HG03095 (cell line): ENCODE measurements around the gene KRTAP12-1.

Experiments used
- ATAC-seq: cut with Tn5 transposase; IDR thresholded peaks from one replicate; pipeline ENCODE4 v1.9.1; 2021; ENCODE audit warnings: moderate library complexity; ENCODE audit not compliant: unreplicated experiment

Gene KRTAP12-1

DNA sequence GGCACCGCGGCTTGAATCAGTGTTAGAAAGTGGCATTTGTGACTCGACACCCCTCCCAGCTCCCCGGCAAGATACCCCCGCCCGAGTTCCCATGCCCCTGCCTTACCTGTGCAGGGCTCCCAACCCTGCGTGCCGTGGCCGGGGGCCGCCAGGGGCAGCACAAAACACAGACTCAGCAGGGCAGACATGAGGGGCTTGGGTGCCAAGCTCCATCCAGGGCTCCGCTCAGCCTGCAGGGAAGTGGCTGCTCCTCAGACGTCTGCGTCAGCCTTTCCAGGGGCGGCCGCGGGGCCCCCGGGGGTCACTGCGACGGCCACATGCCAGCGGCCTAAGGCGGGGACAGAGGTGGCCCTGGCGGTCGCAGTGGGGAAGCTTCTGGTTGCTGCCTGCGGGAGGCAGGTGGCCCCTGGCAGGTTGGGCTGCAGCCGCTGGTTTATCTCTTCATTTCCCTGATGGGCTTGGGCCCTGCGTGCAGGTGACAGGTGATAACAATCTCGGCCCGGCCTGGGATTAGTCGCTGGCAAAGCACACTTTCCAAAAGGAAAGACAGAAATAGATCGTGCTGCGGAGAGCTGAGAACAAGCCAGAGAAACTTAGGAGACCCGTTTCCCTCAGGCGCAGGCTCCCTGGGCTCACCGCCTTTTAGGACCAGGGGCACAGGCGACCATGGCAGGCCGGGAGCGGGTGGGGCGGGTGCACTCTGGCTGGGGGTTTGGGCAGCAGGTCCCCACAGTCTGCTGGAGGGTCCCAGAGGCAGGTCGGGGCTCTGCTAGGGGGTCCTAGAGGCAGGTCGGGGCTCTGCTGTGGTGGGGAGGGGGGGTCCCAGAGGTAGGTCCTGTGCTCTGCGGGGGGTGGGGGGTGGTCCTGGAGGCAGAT, 29.6 kb upstream of the KRTAP12-1 start, which contains the start of gene TSPEAR:
TSS of gene TSPEAR (minus strand) at position 246 of the 876 bp plus-strand sequence. CDS start at position 188, 58 bp downstream.
- ATAC-seq: no peak

GRCh38 chr21:44710756-44711326, 28.9 kb upstream of the KRTAP12-1 start:
- ATAC-seq: no peak

DNA sequence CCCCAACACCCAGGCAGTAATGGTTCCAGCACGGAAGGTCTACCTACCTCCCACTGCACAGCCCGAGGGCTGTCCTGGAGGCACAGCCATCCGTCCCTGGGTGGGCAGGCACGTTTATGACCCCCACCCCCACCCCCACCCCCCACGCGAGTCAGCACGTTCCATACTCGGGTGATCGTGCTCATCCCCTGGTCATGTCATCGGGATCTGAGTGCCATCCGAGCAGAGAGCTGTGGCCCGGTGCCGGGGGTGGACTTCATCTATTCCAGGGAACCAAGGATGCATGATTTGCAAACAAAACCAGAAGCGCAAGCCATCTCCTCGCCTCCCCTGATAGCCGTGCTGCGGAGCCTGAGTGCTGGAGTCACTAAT, 28.3 kb upstream of the KRTAP12-1 start:
- no peak for ATAC-seq

- no peak for ATAC-seq
These were observed 27.7 kb upstream of the KRTAP12-1 start for GRCh38 chr21:44709426-44710293.

DNA sequence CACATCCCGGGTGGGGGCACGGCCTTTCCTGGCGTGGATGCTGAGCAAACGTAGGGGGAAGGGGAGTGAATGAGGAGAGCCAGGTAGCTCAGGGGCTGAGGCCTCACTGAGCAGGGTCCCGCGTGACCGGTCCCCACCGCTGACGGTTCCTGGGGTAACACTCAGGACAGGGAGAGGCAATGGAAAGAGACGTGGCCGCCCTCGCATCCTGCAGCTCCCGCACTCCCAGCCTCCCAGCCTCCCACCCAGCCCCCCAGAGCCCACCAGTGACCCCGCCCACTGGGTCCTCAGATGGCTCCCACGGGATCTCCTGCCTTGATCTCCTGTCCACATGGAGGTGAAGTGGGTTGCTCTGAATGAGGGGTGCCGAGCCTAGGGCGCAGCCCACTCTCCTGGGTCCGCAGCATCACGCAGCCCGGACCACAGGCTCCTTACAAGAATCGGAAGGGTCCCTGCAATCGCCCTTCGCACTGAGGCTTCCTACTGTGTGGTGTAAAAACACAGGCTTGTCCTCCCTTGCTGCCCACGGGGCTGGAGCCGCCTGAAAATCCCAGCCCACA, 27.0 kb upstream of the KRTAP12-1 start:
- no peak for ATAC-seq

GRCh38 chr21:44708213-44708865, 26.4 kb upstream of the KRTAP12-1 start:
- ATAC-seq: no peak

DNA sequence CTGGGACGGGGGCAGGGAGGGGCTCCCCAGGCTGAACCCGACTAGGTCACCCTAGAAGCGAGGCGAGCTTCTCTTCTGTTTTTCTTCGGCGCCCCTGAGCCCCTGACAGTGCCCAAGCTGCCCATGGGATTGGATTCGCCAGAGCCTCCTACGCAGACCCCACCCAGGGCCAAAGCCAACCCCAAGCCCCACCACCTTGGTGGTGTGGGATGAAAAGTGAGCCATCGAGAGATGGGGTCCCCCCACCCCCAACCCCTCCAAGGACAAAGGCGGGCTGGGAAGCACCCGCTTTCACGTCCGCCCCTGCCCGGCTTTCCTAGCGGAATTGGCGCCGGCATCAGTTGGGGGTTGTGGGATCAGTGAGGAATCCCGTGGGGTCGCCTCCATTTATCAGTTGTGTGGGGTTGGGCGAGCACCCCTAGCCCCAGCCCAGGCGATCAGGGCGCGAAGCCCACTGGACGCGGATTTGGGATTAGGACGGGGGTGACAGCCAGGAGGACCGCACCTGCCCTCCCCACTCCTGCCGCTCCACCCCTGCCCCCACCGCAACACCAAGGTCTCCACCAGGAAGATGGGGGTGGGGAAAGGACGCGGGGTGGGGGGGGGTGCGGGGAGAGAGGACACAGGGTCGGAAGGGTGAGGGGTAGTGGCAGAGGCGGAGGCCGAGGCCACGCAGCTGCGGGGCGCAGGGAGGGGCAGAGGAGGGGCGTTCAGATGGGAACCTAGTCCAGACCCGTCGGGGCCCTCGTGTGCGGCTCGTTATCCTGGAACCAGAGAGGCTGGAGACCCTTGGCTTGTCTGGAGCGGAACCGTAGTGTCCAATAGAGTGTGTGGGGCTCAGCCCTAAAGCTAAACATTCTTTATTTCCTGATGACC, 25.0 kb upstream of the KRTAP12-1 start:
- no peak for ATAC-seq

DNA sequence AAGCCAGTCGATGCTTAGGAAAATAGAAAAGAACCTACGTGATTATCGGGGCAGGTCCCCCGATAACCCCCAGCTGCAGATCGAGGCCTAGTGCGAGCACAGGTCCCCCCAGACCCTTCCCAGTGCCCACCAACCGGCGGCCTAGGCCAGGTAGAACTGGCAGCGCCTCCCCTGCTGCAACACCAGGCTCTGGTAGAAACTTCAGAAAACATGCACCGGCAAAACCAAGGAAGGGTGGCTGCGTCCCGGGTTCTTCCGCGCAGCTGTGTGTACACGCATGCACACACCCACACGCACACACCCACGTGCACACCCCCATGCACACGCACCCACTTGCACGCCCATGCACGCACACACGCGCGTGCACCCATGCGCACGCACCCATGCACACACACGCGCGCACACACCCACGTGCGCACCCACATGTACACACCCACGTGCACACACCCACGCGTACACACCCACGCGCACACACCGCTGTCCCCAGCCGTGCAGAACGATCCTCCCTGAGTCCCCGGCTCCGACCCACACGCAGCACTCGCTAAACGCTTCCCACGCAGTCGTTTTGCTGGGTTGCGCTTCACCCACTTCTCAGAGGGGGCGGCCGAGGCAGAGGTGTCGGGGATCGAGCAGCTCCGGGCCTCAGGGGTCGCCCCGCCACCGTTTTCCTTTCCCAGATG, 24.2 kb upstream of the KRTAP12-1 start:
- no peak for ATAC-seq

- ATAC-seq: no peak
These were observed 22.7 kb upstream of the KRTAP12-1 start for GRCh38 chr21:44704636-44705001.

GRCh38 chr21:44703731-44704635, 22.0 kb upstream of the KRTAP12-1 start:
- ATAC-seq: no peak

- no peak for ATAC-seq
These were observed 21.2 kb upstream of the KRTAP12-1 start for GRCh38 chr21:44702973-44703730.

GRCh38 chr21:44702111-44702972, 20.4 kb upstream of the KRTAP12-1 start:
- ATAC-seq: no peak

DNA sequence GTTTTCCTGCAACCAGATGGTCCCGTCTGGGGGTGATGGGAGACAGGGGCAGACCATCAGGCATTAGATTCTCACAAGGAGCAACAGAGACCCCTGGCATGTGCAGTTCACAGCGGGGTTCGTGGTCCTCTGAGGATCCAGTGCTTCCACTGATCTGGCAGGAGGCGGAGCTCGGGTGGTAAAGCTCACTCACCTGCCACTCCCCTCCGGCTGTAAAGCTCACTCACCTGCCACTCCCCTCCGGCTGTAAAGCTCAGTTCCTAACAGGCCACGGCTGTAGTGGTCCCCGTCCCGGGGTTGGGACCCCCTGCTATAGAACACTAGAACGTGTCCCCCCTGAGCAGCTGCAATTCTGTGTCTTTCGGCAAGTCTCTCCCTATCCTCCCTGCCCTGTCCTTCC, 19.6 kb upstream of the KRTAP12-1 start:
- ATAC-seq: no peak

- no peak for ATAC-seq
These were observed 19.0 kb upstream of the KRTAP12-1 start for GRCh38 chr21:44701023-44701400.

GRCh38 chr21:44700101-44701022, 18.4 kb upstream of the KRTAP12-1 start:
- no peak for ATAC-seq
